ENCODE results near the gene JARID2.
A peak's percentile ranks its signal among the peaks of the same experiment; 100 is the strongest.

The JARID2 gene

DNA sequence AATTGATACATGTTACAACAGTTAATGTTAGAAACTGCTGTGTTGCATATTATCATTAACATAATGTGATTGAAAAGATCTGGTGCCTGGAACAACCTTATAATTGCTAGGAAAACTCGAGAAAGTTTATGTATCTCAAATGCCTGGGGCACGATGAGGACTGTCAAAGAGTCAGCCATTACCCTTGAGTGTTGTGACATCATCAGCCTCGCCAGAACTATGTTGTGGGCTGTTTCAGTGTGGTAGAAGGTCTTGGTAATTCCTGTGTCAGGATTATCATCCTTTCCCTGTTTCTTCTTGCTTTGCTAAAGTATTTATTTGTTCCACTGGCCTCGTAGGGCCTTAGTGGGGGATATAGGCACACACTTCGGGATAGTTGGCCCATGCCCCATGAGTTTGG lies 231.9 kb downstream of the JARID2 start:
- DNase-seq, result no peak

DNA sequence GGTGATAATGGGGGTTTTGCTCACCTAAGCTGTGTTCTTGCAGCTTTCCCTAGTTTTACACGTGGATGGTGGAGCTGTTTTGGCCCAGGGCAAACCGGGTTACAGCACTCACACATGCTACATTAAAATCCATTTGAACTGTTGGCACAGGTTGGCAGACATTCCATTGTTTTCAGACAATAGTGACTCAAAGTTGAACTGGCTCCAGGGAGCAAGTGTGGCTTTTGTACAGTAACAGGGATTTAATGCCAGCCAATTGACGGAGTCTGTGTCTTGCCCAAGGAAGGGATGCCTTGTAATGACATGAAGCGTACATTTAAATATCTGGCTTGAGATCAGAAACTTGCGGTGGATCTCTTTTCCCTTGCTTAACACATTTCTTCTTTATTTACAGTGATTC lies 233.9 kb downstream of the JARID2 start:
- DNase-seq, result no peak

DNA sequence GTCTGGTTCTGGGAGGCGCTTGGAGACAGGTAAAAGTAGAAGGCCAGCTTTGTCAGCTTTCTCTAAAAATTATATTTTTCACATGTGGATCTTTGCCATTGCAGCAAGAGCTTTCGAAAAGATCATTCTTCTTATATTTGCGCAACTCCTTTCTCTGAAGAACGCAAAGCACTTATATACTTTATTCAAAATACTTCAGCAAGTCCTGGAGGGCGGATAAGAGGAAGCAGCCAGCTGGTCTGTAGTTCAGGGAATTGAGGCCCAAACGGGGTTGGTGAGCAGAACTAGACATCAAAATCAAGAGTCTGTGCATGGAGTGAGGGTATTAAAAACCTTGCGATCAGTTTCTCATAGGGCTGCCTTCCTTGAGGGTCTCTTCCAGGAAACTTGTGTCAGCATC lies 234.7 kb downstream of the JARID2 start:
- no peak for DNase-seq

DNA sequence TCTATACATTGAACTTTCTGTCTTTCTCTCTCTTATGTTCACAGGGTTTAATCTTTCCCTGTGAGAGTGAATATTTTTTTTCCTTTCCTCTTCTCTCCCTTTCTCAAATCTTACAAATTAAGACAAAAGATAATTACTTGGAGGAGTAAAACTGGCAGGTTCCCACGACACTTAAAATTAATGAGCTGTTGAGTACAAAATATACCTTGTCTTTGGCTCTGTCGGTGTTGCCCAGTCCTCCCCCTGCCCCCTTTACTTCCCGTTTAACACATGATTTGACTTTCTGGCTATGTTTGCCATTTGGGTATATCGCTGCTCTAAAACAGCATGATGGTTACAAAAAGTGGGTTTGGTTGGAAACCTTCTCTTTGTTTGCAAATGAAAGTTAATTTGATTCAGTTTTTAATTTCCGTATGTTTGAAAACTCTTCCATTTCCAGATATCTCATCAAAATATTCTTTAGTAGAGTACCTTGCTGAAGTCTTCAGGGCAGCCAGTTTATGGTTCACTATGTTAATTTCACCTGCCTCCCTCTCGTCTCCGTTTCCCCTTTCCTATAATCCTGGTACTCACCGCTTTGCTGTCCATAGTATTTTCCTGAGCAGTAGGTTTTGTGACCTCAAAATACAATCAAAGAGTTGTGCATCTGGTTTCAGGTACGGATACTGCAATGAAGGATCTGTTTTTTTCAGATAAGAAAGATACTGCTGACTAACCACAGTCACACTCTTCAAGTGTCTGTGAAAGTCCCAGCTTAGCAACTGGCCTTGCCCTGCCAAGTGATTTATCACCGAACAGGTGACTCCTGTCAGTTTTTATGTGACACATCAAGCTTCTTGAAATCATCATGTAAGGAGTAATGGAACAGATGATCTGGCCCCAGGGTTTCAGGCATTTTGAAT lies 235.8 kb downstream of the JARID2 start:
- peak; percentile 20 for DNase-seq

DNA sequence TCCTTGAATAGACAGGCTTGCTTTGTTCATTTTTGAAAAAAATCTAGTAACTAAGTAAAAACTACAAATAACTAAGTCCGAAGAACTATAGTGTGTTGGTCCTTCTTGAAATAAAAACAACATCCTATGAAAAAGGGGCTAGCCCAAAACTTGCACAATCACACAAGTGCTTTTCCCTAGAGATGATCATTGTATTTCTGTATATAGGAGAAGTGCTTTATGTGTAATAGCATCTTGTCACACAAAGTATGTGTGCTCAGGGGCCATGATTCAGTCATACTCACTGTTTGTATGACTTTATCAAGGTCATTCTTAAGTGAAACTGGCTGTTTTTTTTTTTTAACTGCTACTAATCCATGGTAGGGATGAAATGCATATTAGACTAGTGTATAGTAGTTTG lies 237.2 kb downstream of the JARID2 start:
- DNase-seq, result no peak

DNA sequence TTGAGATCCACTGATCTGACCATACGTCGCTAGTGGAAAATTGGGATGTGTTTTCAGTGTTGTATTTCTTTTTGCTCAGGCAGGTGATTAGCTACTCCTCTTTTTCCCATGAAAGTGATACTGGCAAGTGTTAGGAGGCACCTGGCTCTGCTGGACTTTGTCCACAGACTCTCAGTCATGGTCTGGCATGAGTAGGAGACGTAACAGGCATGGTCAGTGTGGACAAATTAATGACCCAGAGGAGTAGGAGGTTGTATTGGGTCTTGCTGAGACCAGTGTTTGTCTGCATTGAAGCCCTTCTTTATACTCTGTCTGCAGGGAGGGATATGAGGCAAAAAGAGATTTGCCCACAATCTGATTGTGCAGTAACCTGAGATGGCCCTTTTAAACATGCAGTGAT lies 238.3 kb downstream of the JARID2 start:
- no peak for DNase-seq

DNA sequence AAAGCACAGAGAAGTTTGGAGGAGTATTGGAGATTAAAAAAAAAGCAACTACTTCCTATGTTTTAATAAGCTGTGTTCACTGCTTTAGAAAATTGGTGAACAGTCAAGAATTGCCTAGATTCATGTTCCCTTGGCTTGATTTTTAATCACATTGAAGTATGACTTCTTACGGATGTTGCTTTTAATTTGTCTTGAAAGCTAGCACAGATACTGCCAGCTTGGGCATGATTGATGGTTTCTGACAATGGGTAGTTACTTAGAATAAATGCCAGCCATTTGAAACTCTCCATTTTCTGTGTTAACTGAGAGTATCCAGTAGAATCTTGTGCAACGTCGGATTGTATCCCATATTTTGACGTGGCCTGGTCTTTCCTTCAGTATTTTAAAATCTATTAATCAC lies 239.0 kb downstream of the JARID2 start:
- no peak for DNase-seq

DNA sequence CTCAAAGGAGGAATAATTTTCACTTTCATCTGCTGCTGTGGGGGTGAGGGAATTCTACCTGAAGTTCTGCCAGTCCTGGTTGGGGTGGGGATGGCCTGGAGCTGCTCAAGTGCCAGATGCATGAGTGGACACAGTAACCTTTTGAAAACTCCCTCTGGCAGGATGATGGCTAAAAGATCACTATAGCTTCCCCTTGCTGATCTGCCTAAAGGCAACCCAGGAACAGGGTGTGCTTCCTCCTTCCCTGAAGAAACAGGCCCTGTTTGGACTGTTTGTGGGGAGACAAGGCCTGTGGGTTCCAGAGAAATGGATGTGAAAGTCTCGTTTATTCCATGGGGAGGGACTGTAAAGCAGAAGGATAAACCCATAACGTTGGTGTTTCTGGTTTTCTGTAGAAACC lies 240.1 kb downstream of the JARID2 start:
- DNase-seq, result no peak

DNA sequence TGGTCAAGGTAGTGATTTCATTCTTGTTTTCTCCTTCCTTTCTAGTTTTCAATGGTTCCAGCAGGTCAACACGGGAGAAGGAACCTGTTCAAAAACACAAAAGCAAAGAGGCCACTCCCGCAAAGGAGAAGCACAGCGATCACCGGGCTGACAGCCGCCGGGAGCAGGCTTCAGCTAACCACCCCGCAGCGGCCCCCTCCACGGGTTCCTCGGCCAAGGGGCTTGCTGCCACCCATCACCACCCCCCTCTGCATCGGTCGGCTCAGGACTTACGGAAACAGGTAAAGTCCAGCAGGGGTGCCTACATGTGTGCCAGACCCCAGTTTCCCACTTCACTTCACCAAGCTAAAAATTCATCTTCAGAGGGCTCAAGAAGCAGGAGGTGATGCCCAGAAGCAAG lies 241.4 kb downstream of the JARID2 start:
- DNase-seq, result no peak

DNA sequence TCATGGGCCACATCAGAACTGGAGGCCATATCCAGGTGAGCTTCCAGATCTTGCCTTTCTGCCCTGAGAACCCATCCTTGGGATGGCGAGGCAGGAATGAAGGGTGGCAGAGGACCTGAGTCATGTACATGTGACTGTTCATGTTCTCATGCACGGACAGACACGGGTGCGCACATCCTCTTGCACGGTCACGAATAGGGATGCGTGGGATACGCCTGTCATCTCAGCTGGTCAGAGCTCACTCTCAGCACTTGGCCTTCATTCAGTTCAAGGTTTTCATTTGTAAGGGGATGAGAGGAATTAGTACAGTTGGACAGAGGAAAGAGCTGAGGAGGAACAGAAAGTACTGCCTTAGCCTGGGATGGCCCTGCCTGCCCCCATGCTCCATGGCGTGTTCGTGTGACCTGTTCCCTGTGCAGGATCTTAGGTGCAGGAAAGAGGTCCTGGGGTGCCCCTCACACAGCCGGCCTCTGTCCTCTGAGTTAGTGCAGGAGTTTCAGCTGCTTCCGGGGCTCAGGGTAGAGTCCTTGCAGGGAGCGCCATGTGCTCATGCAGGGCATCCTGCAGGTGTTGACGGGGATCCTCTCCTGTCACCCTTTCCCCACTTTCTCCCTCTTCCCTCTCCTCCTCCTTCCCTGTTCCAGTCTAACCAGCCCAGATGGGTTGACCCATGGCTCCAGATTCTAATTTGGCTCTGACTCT lies 243.5 kb downstream of the JARID2 start:
- DNase-seq, result no peak

DNA sequence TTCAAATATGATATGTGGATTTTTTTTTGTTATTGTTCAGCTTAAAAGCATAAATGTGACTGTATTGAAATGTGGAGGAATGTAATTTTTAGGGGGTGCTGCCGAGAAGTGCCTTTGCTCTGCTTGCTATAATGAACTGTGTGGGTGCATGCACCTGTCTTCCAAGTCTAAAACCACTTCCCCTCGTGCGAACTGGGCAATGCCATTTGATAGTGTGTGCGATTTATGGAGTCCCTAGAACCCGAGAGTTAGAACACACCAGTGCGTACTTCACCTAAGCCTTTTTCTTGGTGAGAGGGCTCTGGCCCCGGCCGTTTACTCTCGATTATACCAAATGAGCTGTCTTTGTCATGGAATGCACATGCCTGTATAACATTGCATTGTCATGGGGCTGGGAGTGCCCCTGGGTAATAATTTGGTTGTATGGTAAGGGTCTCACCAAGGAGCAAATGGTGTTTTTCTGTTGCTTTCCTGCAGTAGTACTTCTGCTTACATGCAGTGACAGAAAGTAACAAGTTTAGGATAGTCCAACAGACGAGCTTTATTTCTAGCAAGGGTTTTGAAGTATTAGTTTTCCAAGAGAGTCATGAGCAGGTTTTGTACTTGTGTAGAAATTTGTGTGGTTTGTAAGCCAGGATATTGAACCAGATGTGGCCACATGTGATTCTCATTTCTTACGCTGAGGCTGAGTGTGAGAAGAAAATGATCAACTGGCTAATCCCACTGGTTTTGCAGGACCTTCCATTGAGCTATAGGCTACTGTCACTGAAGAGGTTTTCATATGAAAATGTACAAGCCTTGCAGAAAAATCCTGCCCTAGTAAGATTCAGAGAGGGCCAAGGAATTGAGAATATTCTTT lies 244.6 kb downstream of the JARID2 start:
- no peak for DNase-seq

DNA sequence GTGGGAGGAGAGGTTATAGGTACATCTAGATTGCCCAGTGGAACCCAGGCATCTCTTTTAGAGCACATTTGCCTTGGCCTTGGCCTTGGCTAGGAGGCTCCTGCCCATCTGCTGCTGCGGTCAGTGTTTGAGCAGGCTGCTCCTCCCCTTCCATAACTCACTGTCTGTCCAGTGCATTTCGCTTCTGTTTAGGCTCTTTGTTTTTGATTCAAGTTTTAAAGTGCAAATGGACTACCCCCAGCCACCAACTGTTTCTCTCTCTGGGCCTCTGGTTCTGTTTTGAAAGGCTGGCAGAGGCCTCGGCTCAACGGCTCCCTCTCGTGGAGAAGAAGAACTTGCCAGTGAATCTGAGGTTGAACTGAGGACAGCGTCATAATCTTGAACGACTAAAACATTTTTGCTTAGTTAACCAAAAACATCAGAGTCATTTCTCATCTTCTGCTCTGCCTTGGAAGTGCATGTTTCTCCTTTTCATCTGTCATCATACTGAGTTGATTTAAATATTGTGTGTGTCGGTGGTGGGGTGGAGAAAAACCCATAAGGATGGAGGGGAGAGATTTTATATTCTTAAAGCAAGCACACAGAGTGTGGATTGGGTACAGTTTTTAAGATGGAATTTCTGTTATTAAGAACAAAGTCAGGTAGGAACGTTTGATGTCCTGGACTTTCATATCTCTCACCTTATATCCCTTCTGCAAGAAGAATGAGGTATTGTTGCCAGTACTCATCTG lies 245.6 kb downstream of the JARID2 start:
- DNase-seq, result peak; percentile 74

DNA sequence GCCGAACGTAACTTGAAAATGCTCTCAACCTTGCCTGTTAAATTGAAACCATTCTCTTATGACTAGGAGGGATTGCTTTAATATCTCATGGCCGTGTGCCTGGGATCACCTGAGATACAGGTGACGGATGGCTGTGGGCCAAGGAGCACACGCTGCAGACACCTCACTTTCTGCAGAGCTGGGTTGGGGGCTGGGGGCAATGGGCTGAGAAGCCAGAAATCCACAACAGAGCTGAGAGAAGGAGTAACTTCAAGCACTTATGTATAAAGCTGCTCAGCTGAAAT lies 246.1 kb downstream of the JARID2 start:
- DNase-seq, result no peak

DNA sequence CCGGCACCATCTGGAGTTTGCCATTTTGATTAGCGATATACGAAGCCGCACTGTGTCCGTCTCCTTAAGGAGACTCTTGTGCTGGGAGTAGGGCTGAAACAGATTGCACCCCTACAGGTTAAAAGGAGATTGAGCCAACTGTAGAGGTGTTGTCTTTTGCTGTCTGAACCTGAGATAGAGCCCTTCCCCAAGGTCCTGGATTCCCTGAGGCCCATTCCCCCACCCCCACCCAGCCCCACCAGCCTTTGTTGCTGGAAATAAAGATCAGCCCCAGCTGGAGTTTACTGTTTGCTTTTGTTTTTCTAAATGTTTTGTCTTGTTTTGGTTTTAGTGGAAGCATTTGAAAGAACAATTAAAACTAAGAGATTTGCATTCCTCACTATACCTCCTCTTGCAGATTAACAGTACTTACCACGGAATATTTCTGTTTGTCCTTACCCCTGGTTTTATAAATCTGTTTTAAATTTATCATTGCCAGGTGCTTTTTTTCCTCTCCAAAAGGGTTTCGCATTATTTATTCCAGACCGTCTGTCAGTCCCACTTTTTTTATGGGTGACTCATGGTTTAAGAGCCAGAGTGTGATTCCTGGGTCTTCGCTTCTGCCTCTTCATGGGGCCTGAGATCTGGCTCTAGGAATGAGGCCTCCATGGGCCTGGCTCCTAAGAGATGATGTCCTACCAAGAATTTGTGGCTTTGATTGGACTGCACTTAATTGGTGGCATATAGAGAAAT lies 247.7 kb downstream of the JARID2 start:
- no peak for DNase-seq

DNA sequence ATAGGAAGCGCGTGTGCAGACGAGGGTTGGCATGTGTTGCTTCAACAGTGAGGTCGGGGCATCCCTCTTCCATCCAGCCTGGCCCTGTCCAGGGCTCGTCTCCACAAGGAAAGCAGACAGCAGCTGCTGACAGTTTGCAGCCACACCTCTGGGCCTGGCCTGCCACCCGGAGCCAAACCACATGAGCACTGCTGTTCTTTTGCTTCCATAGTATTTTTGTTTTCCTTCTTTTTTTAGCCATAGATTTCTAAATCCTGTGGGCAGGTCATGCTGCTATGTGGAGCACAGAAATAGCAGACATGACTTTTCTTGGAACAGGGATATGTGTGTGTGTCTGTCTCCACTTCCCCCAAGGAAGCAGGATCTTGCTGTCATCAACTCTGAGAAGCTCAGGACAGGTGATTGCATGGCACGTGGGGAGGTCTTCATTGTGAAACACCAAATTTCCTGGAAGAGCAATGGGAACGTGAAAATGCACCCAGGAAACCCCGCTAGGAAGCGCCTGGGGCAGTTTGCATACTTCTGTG lies 249.6 kb downstream of the JARID2 start:
- no peak for DNase-seq

DNA sequence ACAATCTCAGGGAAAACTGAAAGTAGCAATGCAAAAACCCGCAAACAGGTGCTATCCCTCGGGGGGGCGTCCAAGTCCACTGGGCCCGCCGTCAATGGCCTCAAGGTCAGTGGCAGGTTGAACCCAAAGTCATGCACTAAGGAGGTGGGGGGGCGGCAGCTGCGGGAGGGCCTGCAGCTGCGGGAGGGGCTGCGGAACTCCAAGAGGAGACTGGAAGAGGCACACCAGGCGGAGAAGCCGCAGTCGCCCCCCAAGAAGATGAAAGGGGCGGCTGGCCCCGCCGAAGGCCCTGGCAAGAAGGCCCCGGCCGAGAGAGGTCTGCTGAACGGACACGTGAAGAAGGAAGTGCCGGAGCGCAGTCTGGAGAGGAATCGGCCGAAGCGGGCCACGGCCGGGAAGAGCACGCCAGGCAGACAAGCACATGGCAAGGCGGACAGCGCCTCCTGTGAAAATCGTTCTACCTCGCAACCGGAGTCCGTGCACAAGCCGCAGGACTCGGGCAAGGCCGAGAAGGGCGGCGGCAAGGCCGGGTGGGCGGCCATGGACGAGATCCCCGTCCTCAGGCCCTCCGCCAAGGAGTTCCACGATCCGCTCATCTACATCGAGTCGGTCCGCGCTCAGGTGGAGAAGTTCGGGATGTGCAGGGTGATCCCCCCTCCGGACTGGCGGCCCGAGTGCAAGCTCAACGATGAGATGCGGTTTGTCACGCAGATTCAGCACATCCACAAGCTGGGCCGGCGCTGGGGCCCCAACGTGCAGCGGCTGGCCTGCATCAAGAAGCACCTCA lies 250.7 kb downstream of the JARID2 start:
- DNase-seq, result no peak

DNA sequence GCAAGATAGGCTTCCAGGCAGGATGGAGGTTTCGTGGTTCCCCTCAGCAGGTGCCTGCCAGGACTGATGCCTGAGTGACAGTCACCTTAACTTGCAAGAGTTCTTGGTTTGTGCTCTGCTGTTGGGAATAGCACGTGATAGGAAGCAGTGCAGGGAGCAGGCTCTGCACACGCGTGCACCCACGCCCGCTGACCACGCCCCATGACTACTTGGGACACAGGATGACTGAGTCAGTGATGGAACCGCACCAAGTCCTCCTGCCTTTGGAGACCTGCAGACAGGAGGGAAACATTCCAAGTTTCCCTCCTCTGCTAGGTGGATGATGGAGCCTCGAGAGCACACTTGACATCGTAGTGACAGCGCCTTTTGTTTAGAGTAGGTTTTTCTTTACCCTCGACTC lies 252.8 kb downstream of the JARID2 start:
- no peak for DNase-seq

DNA sequence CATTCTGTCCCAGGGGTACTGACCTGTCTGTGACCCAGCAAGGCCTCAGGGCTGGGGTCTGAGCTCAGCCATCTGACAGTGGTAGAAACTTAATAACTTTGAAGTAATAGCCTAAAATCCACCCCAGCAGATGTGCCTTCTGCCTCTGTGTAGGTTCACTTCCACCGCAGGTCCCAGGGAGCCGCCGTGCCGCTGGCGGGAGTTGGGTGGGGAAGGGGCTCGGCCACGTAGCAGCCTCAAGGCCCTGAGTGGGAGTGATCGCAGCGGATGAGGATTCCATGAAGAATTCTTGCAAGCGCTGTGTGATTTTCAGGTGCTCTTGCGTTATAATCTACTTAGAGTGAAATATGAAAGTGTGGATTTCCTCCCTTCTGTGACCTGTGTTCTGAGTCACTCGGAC lies 253.3 kb downstream of the JARID2 start:
- no peak for DNase-seq

DNA sequence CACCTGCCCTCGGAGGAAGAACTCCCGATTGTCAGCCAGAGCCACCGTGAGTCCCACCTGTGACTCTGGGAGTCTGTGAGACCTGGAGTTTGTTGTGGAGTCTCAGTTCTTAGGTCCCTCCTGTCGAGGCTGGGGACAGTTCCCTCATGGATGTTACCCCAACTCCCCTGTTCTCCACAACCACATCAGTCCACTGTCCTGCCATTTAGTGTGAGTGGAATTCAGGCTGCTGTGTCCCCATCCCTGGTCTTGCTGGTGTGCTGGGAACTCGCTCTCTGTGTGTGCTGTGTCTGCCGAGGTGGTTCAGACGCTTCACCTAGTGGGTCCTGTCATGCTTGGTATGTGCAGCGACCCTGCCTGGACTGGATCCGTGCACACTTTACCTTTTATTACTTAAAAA lies 253.7 kb downstream of the JARID2 start:
- no peak for DNase-seq

DNA sequence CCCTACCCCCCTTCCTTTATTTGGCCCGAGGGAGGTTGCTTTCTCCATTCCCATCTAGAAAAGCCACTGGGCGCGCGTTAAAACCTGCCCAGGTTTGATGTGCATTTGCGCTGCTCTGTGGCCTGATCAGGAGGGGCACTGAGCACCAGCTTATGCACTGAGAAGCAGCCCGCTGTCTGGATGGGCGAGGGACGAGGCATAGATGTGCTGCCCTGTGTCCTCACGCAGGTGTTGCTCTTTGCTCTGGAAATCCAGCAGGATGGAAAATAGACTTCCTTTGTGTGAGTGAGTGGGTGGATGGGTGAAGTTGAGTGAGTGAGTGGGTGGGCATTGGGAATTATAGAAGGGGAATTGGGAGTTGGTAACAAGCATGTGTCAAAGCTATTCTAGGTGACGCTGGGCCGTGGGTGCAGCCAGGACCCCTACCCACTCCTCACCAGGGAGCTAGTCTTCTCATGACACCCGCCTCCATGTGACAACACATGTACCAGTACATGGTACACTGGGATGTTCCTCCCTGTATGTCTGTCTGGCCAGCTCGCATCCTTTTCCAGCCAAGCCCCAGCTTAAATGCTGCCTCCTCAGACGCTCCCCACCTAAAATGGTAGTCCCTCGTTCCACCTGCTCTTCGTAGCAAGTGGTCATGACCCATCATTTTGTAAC lies 254.3 kb downstream of the JARID2 start:
- DNase-seq, result no peak

Measured in activated naive CD4-positive, alpha-beta T cell treated with Interleukin-2 at 50 U/mL for 16 hours (primary cell).